HL-60/S4 (cell line): ENCODE results near the gene ADGRF4.

Experiments
- in situ Hi-C: fragments of 300-500 bp; cut with MboI; formaldehyde crosslinking; loops from 2 replicates; pipeline ENCODE4 v1.14.3; 2022; ENCODE audit warnings: low sequenced_read_pairs

The ADGRF4 gene

GRCh38 chr6:47698342-47698787, at the start of gene ADGRF4:
ADGRF4 (plus strand) TSS chr6:47698580; CDS start chr6:47707246, 8,666 bp downstream.
- in situ Hi-C loops, result no loop called here

GRCh38 chr6:47650553-47651432, 47.6 kb upstream of the ADGRF4 start:
- in situ Hi-C loops, result no loop called here

- in situ Hi-C loops, result no loop called here
Measured at GRCh38 chr6:47651505-47651944, 46.9 kb upstream of the ADGRF4 start.

- in situ Hi-C loops, result no loop called here
Measured at GRCh38 chr6:47653706-47654105, 44.7 kb upstream of the ADGRF4 start.

GRCh38 chr6:47654255-47654654, 44.1 kb upstream of the ADGRF4 start:
- in situ Hi-C loops, result no loop called here

- in situ Hi-C loops, result no loop called here
Measured at GRCh38 chr6:47655719-47656595, 42.4 kb upstream of the ADGRF4 start.

GRCh38 chr6:47661960-47662359, 36.4 kb upstream of the ADGRF4 start:
- in situ Hi-C loops, result no loop called here

GRCh38 chr6:47663462-47664216, 34.7 kb upstream of the ADGRF4 start:
- in situ Hi-C loops, result no loop called here

GRCh38 chr6:47665112-47665511, 33.3 kb upstream of the ADGRF4 start:
- in situ Hi-C loops, result no loop called here

- in situ Hi-C loops, result no loop called here
Measured at GRCh38 chr6:47669684-47670513, 28.5 kb upstream of the ADGRF4 start.

GRCh38 chr6:47670851-47671250, 27.5 kb upstream of the ADGRF4 start:
- in situ Hi-C loops, result no loop called here

- in situ Hi-C loops, result no loop called here
Measured at GRCh38 chr6:47671777-47672176, 26.6 kb upstream of the ADGRF4 start.

- in situ Hi-C loops, result no loop called here
Measured at GRCh38 chr6:47672816-47673215, 25.6 kb upstream of the ADGRF4 start.

GRCh38 chr6:47674673-47675072, 23.7 kb upstream of the ADGRF4 start:
- in situ Hi-C loops, result no loop called here

- in situ Hi-C loops, result no loop called here
Measured at GRCh38 chr6:47677381-47678100, 20.8 kb upstream of the ADGRF4 start.

GRCh38 chr6:47678739-47679138, 19.6 kb upstream of the ADGRF4 start:
- in situ Hi-C loops, result no loop called here

GRCh38 chr6:47679322-47679906, 19.0 kb upstream of the ADGRF4 start:
- in situ Hi-C loops, result no loop called here

- in situ Hi-C loops, result no loop called here
Measured at GRCh38 chr6:47680051-47680450, 18.3 kb upstream of the ADGRF4 start.

GRCh38 chr6:47680724-47681123, 17.7 kb upstream of the ADGRF4 start:
- in situ Hi-C loops, result no loop called here
